IMR-90 (cell line): ENCODE data around the gene DTHD1. TPM values are rescaled to one million over a fixed set of nuclear protein-coding genes. Genes with fewer than 3 reads are reported as not detected.

Experiments used
- ATAC-seq: fragments of 200-7000 bp; cut with Tn5 transposase; 2 replicates; pipeline ENCODE4 v1.9.1; 2020; ENCODE audit warnings: low read depth, mild to moderate bottlenecking, moderate library complexity
- BruUV-seq: library from RNA; stranded (reverse); fragments of 400-500 nt; replicated peaks from 2 replicates; lab custom pipeline; 2021; lab: Mats Ljungman, UMichigan
- CTCF ChIA-PET: fragments of 300-600 bp; formaldehyde crosslinking; extraction: SDS; loops from one replicate; lab custom pipeline; 2021; ENCODE audit warnings: antibody characterized with exemption; lab: Yijun Ruan, JAX
- POLR2A ChIA-PET: fragments of 300-600 bp; sonication (Branson Sonifier 250); formaldehyde crosslinking; loops from one replicate; lab custom pipeline; 2022; ENCODE audit warnings: antibody characterized with exemption; ENCODE audit not compliant: unreplicated experiment; lab: Charles Lee
- DNase-seq: peaks from one replicate; pipeline ENCODE4 v3.0.0; 2013
- H2AFZ ChIP-seq: replicated peaks from 2 replicates; pipeline ENCODE3; 2013; ENCODE audit warnings: low read length, mild to moderate bottlenecking; ENCODE audit not compliant: poor library complexity
- H2AK5ac ChIP-seq: 2 replicates; pipeline ENCODE4 v1.6.1; 2013; ENCODE audit warnings: low read depth, low read length, inconsistent platforms
- H2AK9ac ChIP-seq: replicated peaks from 2 replicates; pipeline ENCODE3; 2013; ENCODE audit warnings: mild to moderate bottlenecking, low read depth, low read length, moderate library complexity; ENCODE audit not compliant: poor library complexity
- H2BK120ac ChIP-seq: 2 replicates; pipeline ENCODE4 v1.6.1; 2013; ENCODE audit warnings: low read depth, low read length, inconsistent platforms
- H2BK15ac ChIP-seq: 3 replicates; pipeline ENCODE4 v1.6.1; 2013; ENCODE audit warnings: low read depth, low read length, inconsistent platforms
- H2BK20ac ChIP-seq: 2 replicates; pipeline ENCODE4 v1.6.1; 2013; ENCODE audit warnings: low read depth, mild to moderate bottlenecking, inconsistent platforms, low read length, moderate library complexity
- H2BK5ac ChIP-seq: 2 replicates; pipeline ENCODE4 v1.6.1; 2013; ENCODE audit warnings: mild to moderate bottlenecking, low read depth, low read length, inconsistent platforms; ENCODE audit not compliant: poor library complexity, severe bottlenecking
- H3K14ac ChIP-seq: replicated peaks from 2 replicates; pipeline ENCODE4 v1.6.1; 2013; ENCODE audit warnings: low read depth, low read length, inconsistent platforms
- H3K18ac ChIP-seq: 2 replicates; pipeline ENCODE4 v1.6.1; 2013; ENCODE audit warnings: low read depth, low read length, control low read depth
- H3K23ac ChIP-seq: 2 replicates; pipeline ENCODE4 v1.6.1; 2013; ENCODE audit warnings: low read depth, low read length, inconsistent platforms
- H3K27ac ChIP-seq: 2 replicates; pipeline ENCODE4 v1.5.1; 2013; ENCODE audit warnings: mild to moderate bottlenecking, control low read depth, low read length; ENCODE audit not compliant: insufficient read depth
- H3K27me3 ChIP-seq: 2 replicates; pipeline ENCODE4 v1.6.1; 2013; ENCODE audit warnings: low read length; ENCODE audit not compliant: control insufficient read depth, insufficient read depth
- H3K36me3 ChIP-seq: 2 replicates; pipeline ENCODE4 v1.6.1; 2013; ENCODE audit warnings: low read length, mixed read lengths; ENCODE audit not compliant: control insufficient read depth, insufficient read depth
- H3K4ac ChIP-seq: 2 replicates; pipeline ENCODE4 v1.6.1; 2013; ENCODE audit warnings: low read depth, low read length, inconsistent platforms
- H3K4me1 ChIP-seq: 2 replicates; pipeline ENCODE4 v1.6.1; 2013; ENCODE audit warnings: low read length, mixed read lengths; ENCODE audit not compliant: control insufficient read depth, insufficient read depth
- H3K4me2 ChIP-seq: 2 replicates; pipeline ENCODE4 v1.6.1; 2013; ENCODE audit warnings: low read depth, mild to moderate bottlenecking, control low read depth, low read length, moderate library complexity
- H3K4me3 ChIP-seq: 2 replicates; pipeline ENCODE4 v1.5.1; 2013; ENCODE audit warnings: low read depth, mild to moderate bottlenecking, control low read depth, low read length, moderate library complexity; ENCODE audit not compliant: insufficient read depth
- H3K56ac ChIP-seq: 2 replicates; pipeline ENCODE4 v1.6.1; 2013; ENCODE audit warnings: low read length, inconsistent platforms; ENCODE audit not compliant: insufficient read depth; ENCODE audit errors: extremely low read depth
- H3K79me1 ChIP-seq, 2 experiments: 2 replicates each; pipeline ENCODE4 v1.6.1; 2013; ENCODE audit warnings: low read length in 2 of 2, inconsistent platforms in 1 of 2, low read depth in 1 of 2
- H3K9ac ChIP-seq: 2 replicates; pipeline ENCODE4 v1.6.1; 2013; ENCODE audit warnings: low read depth, low read length, control low read depth
- H3K9me1 ChIP-seq: 2 replicates; pipeline ENCODE4 v1.6.1; 2013; ENCODE audit warnings: low read length, inconsistent platforms; ENCODE audit not compliant: insufficient read depth
- H3K9me3 ChIP-seq: 2 replicates; pipeline ENCODE4 v1.6.1; 2013; ENCODE audit warnings: low read length; ENCODE audit not compliant: control insufficient read depth, insufficient read depth
- H4K20me1 ChIP-seq: 2 replicates; pipeline ENCODE4 v1.6.1; 2013; ENCODE audit warnings: low read length, inconsistent platforms; ENCODE audit not compliant: insufficient read depth
- H4K5ac ChIP-seq: 2 replicates; pipeline ENCODE4 v1.6.1; 2013; ENCODE audit warnings: mild to moderate bottlenecking, low read depth, low read length, control low read depth
- H4K8ac ChIP-seq, 2 experiments: 2 replicates each; pipeline ENCODE4 v1.6.1; 2013; ENCODE audit warnings: low read depth in 2 of 2, low read length in 2 of 2, control low read depth in 1 of 2, inconsistent platforms in 1 of 2
- H4K91ac ChIP-seq: 2 replicates; pipeline ENCODE4 v1.6.1; 2013; ENCODE audit warnings: low read depth, low read length, inconsistent platforms; ENCODE audit not compliant: insufficient read depth
- BHLHE40 ChIP-seq: fragments of 150-350 bp; IDR thresholded peaks from 2 replicates; pipeline ENCODE4 v1.6.1; 2016; ENCODE audit warnings: mild to moderate bottlenecking, low read depth, low read length
- CEBPB ChIP-seq: IDR thresholded peaks from 2 replicates; pipeline ENCODE4 v1.6.1; 2012; ENCODE audit warnings: low read depth, low read length, improper control_type of control experiment
- CHD1 ChIP-seq: IDR thresholded peaks from 2 replicates; pipeline ENCODE4 v1.6.1; 2012; ENCODE audit warnings: low read depth, low read length, improper control_type of control experiment
- CTCF ChIP-seq: conservative IDR thresholded peaks from 2 replicates; pipeline ENCODE4 v1.5.1; 2012; ENCODE audit warnings: mild to moderate bottlenecking, low read depth, low read length, improper control_type of control experiment
- FOS ChIP-seq: fragments of 150-350 bp; IDR thresholded peaks from 2 replicates; pipeline ENCODE4 v1.6.1; 2016; ENCODE audit warnings: low read depth, low read length
- MAFK ChIP-seq: IDR thresholded peaks from 2 replicates; pipeline ENCODE4 v1.6.1; 2012; ENCODE audit warnings: low read depth, low read length, improper control_type of control experiment
- MAZ ChIP-seq: IDR thresholded peaks from 2 replicates; pipeline ENCODE4 v1.6.1; 2012; ENCODE audit warnings: low read depth, mild to moderate bottlenecking, low read length, improper control_type of control experiment, moderate library complexity, borderline replicate concordance
- MXI1 ChIP-seq: IDR thresholded peaks from 2 replicates; pipeline ENCODE4 v1.6.1; 2012; ENCODE audit warnings: low read depth, mild to moderate bottlenecking, low read length, moderate library complexity, borderline replicate concordance
- NFE2L2 ChIP-seq: fragments of 150-350 bp; IDR thresholded peaks from 2 replicates; pipeline ENCODE4 v1.6.1; 2016; ENCODE audit warnings: low read depth, mild to moderate bottlenecking, low read length
- POLR2A ChIP-seq: IDR thresholded peaks from 2 replicates; pipeline ENCODE4 v1.6.1; 2012; ENCODE audit warnings: mild to moderate bottlenecking, low read depth, low read length
- RAD21 ChIP-seq: IDR thresholded peaks from 2 replicates; pipeline ENCODE4 v1.6.1; 2012; ENCODE audit warnings: low read length, improper control_type of control experiment
- RCOR1 ChIP-seq: IDR thresholded peaks from 2 replicates; pipeline ENCODE4 v1.6.1; 2012; ENCODE audit warnings: mild to moderate bottlenecking, low read length, improper control_type of control experiment; ENCODE audit not compliant: insufficient replicate concordance
- RFX5 ChIP-seq: IDR thresholded peaks from 2 replicates; pipeline ENCODE4 v1.8.0; 2012; ENCODE audit warnings: low read depth, mild to moderate bottlenecking, low read length, moderate library complexity
- SMC3 ChIP-seq: fragments of 150-350 bp; IDR thresholded peaks from 2 replicates; pipeline ENCODE4 v1.6.1; 2016; ENCODE audit warnings: low read depth, mild to moderate bottlenecking, antibody characterized with exemption, low read length, moderate library complexity
- USF2 ChIP-seq: fragments of 150-350 bp; IDR thresholded peaks from 2 replicates; pipeline ENCODE4 v1.6.1; 2017; ENCODE audit warnings: mild to moderate bottlenecking, antibody characterized with exemption, low read length, low read depth
- WGBS, 2 experiments: methylation state at CpG; one replicate each; pipeline versions ENCODE4 v1.1.5 to v1.1.7; 2013; ENCODE audit warnings: missing lambda C conversion rate in 2 of 2; ENCODE audit not compliant: insufficient read length in 1 of 2; ENCODE audit errors: extremely low coverage in 2 of 2; 5-methylcytosine and 5-hydroxymethylcytosine counted together
- dilution Hi-C: fragments of 300-500 bp; cut with HindIII; formaldehyde crosslinking; loops from one replicate; pipeline ENCODE4 v1.14.3; 2018; ENCODE audit warnings: low sequenced_read_pairs; ENCODE audit not compliant: unreplicated experiment
- in situ Hi-C: fragments of 300-500 bp; cut with MboI; formaldehyde crosslinking; loops from 3 replicates; pipeline ENCODE4 v1.14.3; 2019; ENCODE audit warnings: low sequenced_read_pairs, inconsistent platforms, mixed read lengths
- intact Hi-C: fragments of 100-400 bp; cut with micrococcal nuclease; formaldehyde crosslinking; loops from 2 replicates; pipeline ENCODE4 v1.10.0; 2022
- polyA plus RNA-seq, 3 experiments: library from polyadenylated mRNA; depleted of rRNA; stranded (reverse); fragments of >200 nt; gene quantifications; 2 replicates each; pipeline ENCODE4 v1.2.3, GENCODE V29; 2012; ENCODE audit warnings: low replicate concordance in 1 of 3
- total RNA-seq: library from RNA; depleted of rRNA; stranded (reverse); fragments of >200 nt; gene quantifications from 2 replicates; pipeline ENCODE4 v1.2.3, GENCODE V29; 2012
- TF ChIP-seq, protein P1 (sequence below): fragments of 150-350 bp; IDR thresholded peaks from 2 replicates; pipeline ENCODE4 v1.6.1; 2016; ENCODE audit warnings: low read depth, mild to moderate bottlenecking, low read length, moderate library complexity, borderline replicate concordance

DTHD1 gene
- total and polyA plus RNA-seq, 2 of the 4 experiments (the other 2 are of a cell fraction): not detected

- no peaks in the 10 kb centered on the region for H3K27me3 ChIP-seq
Observed at GRCh38 chr4:36338973-36339372, 57.6 kb downstream of the DTHD1 start.

More at GRCh38 chr4:36338973-36339372, 57.6 kb downstream of the DTHD1 start:
- Histone ChIP-seq H3K56ac (no peak overlapping the region), H4K20me1 (no peaks in the 10 kb centered on the region), H3K9ac (no peak overlapping the region), H3K9me3 (peaks cover 6% of the 10 kb centered on the region; the same call in 1 of the 2 replicates), H2BK5ac (no peak overlapping the region), H4K5ac (no peak overlapping the region), H3K9me1 (no peaks in the 10 kb centered on the region), H3K4me2 (no peak overlapping the region), H3K79me1 (no peaks in the 10 kb centered on the region), H2BK15ac (no peak overlapping the region), H3K27ac (no peak overlapping the region), H2BK20ac (no peak overlapping the region), H3K4me3 (no peak overlapping the region), H3K18ac (no peak overlapping the region), H2AK9ac (no peak overlapping the region), H3K36me3 (no peaks in the 10 kb centered on the region), H4K8ac (no peak overlapping the region), H3K14ac (no peak overlapping the region), H2BK120ac (no peak overlapping the region), H4K91ac (no peak overlapping the region), H3K4me1 (no peaks in the 10 kb centered on the region), H2AFZ (no peak overlapping the region), H3K23ac (no peak overlapping the region), H2AK5ac (no peak overlapping the region), H3K4ac (no peak overlapping the region)
- dilution Hi-C loops (no loop called here), intact Hi-C loops (no loop called here), in situ Hi-C loops (no loop called here)
- TF ChIP-seq POLR2A: no peak
- TF ChIP-seq BHLHE40: no peak
- TF ChIP-seq CTCF: no peak
- TF ChIP-seq MXI1: no peak
- TF ChIP-seq, protein P1, sequence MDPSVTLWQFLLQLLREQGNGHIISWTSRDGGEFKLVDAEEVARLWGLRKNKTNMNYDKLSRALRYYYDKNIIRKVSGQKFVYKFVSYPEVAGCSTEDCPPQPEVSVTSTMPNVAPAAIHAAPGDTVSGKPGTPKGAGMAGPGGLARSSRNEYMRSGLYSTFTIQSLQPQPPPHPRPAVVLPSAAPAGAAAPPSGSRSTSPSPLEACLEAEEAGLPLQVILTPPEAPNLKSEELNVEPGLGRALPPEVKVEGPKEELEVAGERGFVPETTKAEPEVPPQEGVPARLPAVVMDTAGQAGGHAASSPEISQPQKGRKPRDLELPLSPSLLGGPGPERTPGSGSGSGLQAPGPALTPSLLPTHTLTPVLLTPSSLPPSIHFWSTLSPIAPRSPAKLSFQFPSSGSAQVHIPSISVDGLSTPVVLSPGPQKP: no peak
- TF ChIP-seq USF2: no peak
- no peak for TF ChIP-seq CHD1
- TF ChIP-seq RCOR1: no peak
- no peak for TF ChIP-seq FOS
- no peak; the same call in none of the 2 replicates for TF ChIP-seq MAFK
- no peak for TF ChIP-seq RFX5
- TF ChIP-seq MAZ: no peak
- TF ChIP-seq NFE2L2: no peak
- TF ChIP-seq CEBPB: no peak
- no peak for TF ChIP-seq RAD21
- no peak for TF ChIP-seq SMC3
- BruUV-seq: no TSS peak
- ATAC-seq: no peak
- DNase-seq: no peak
- no CpG with 5 or more reads among the region's 3 CpGs for WGBS, 2 experiments
- CTCF ChIA-PET: no interaction called here
- POLR2A ChIA-PET: no interaction called here
